Stimulated activated CD4-positive, alpha-beta T cell treated with anti-CD3 and anti-CD28 coated beads, Interleukin-1b, Interleukin-23, amount 100 ng/mL, for 1 hour (primary cell): ENCODE results near the gene PIMREG.

ENCODE experiments used
- DNase-seq, 2 donors: peaks; one replicate each; pipeline ENCODE4 v3.0.0-alpha.2; 2020; ENCODE audit warnings: low read depth in 2 of 2

PIMREG gene

DNA sequence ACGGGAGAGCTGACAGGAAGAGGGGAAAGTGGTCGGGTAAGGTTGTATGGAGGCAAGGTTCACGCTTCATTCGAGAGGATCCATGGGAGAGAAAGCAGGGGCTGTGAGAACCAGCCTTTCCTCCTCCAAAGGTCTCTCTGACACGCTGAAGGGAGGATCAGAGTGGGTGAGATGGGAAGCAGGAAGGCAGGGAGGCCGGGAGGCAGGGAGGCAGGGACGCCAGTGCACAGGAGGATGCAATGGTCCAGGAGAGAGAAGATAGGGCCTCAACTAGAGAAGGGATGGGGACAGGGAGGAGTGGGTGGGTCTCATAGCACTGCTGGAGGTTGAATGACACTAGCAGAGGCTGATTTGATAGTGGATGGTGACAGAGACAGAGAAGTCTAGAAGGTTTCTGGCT is 54.1 kb downstream of the PIMREG start:
- DNase-seq = no peak

DNA sequence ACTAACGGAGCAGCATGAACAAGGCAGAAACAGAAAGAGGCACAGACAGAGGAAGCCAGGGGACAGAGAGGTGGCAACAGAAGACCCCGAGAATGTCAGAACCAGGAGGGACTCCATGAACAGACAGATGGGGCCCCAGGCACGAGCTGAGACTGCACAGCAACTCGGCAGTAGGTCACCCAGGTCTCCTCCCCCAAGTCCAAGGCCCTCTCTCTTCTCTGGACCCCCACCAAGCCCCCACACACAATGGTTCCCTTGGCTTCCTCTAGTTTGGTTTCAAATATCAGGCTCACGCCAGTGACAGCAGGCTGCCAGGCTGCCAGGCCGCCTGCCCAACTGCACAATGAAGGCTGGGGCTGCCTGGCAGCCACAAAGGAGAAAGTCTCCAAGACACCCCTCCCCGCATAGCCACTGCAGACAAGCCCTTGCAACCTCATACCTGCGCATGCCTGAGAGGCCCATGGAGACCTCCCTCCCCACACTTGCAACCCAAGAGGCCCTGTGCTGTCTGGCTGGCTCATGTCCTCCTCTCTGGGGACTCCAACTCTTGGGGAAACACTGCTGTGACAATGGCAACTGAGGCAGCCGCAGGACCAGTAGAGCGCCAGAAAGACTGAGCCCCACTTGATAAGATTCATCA is 54.8 kb downstream of the PIMREG start:
- no peak for DNase-seq
